ENCODE measurements around the gene ABCA13. TPM values are rescaled to one million over a fixed set of nuclear protein-coding genes. Genes with fewer than 3 reads are reported as not detected.

Gene ABCA13
- total RNA-seq, 1 experiment from 2014 or later, result 2.1 TPM

- Histone ChIP-seq H4K20me1 (ENCODE audit: low read length) (no peaks in the 10 kb centered on the region), H3K27ac (ENCODE audit: low read length) (peak overlapping the region; percentile 94), H3K9ac (ENCODE audit: low read length) (peak overlapping the region; percentile 68), H3K4me2 (ENCODE audit: low read length) (peak overlapping the region; percentile 66), H2AFZ (ENCODE audit: low read length) (peak overlapping the region; percentile 58), H3K4me3 (ENCODE audit: low read length) (no peak overlapping the region), H3K9me3 (ENCODE audit: low read length) (no peaks in the 10 kb centered on the region), H3K27me3 (ENCODE audit: low read length) (no peaks in the 10 kb centered on the region), H3K36me3 (ENCODE audit: low read depth, low read length) (no peaks in the 10 kb centered on the region), H3K9me2 (replicated peaks; ENCODE audit: low read length) (no peaks in the 10 kb centered on the region), H3K79me2 (ENCODE audit: low read length) (no peaks in the 10 kb centered on the region), H3F3A (ENCODE audit: low read length, unreplicated experiment) (peaks cover 5% of the 10 kb centered on the region), H3K4me1 (ENCODE audit: insufficient read depth, low read length) (peaks cover 24% of the 10 kb centered on the region)
- TF ChIP-seq EZH2 (IDR thresholded peaks at IDR 0.05; ENCODE audit: low read length, unreplicated experiment) (no peak), EZH2phosphoT487 (IDR thresholded peaks at IDR 0.05; ENCODE audit: borderline replicate concordance, low read length) (no peak), CTCF (conservative IDR thresholded peaks at IDR 0.05; ENCODE audit: low read depth, low read length) (peak; percentile 88)
- POLR2A ChIA-PET (ENCODE audit: unreplicated experiment), result interaction anchor here (0.6 kb wide), 1 partner anchor 126 kb away, joined by 3 read pairs; no protein-coding TSS in a partner anchor
- ATAC-seq (peak; percentile 93), DNase-seq (peak; percentile 88)
- intact Hi-C loops (cut with micrococcal nuclease), result loop anchor here (1.0 to 10.0 kb wide), 10 partner anchors 25 to 1553 kb away; no protein-coding TSS in a partner anchor
- CTCF ChIA-PET, result interaction anchor here (0.6 to 2.3 kb wide), 9 partner anchors 37 to 576 kb away, joined by 3 to 15 read pairs (median 4); no protein-coding TSS in a partner anchor
- no TSS peak for BruUV-seq (replicated peaks)
Measured at GRCh38 chr7:48299580-48300169, 128.4 kb downstream of the ABCA13 start.

GRCh38 chr7:48300301-48300700 is 129.0 kb downstream of the ABCA13 start:
- no peaks in the 10 kb centered on the region for H4K20me1 ChIP-seq (ENCODE audit: low read length)
- no peaks in the 10 kb centered on the region for H3K9me2 ChIP-seq (replicated peaks; ENCODE audit: low read length)
- intact Hi-C loops (cut with micrococcal nuclease), result no loop called here
- no peaks in the 10 kb centered on the region for H3K9me3 ChIP-seq (ENCODE audit: low read length)
- H3K27ac ChIP-seq (ENCODE audit: low read length), result peak overlapping the region; percentile 33
- POLR2A ChIA-PET (ENCODE audit: unreplicated experiment), result no interaction called here
- DNase-seq (no peak), ATAC-seq (no peak)
- BruUV-seq (replicated peaks), result no TSS peak
- no peak overlapping the region for H3K9ac ChIP-seq (ENCODE audit: low read length)
- H3K4me1 ChIP-seq (ENCODE audit: insufficient read depth, low read length), result peaks cover 24% of the 10 kb centered on the region
- no peak overlapping the region for H3K4me3 ChIP-seq (ENCODE audit: low read length)
- peaks cover 5% of the 10 kb centered on the region for H3F3A ChIP-seq (ENCODE audit: low read length, unreplicated experiment)
- H3K4me2 ChIP-seq (ENCODE audit: low read length), result peak overlapping the region; percentile 40; the same call in 1 of the 2 replicates
- no peaks in the 10 kb centered on the region for H3K79me2 ChIP-seq (ENCODE audit: low read length)
- no peaks in the 10 kb centered on the region for H3K36me3 ChIP-seq (ENCODE audit: low read depth, low read length)
- TF ChIP-seq CTCF (conservative IDR thresholded peaks at IDR 0.05; ENCODE audit: low read depth, low read length), result no peak
- TF ChIP-seq EZH2phosphoT487 (IDR thresholded peaks at IDR 0.05; ENCODE audit: borderline replicate concordance, low read length), result no peak
- no peak for TF ChIP-seq EZH2 (IDR thresholded peaks at IDR 0.05; ENCODE audit: low read length, unreplicated experiment)
- CTCF ChIA-PET, result interaction anchor here (0.5 to 2.3 kb wide), 5 partner anchors 49 to 208 kb away, joined by 3 to 10 read pairs (median 3); no protein-coding TSS in a partner anchor
- no peaks in the 10 kb centered on the region for H3K27me3 ChIP-seq (ENCODE audit: low read length)
- H2AFZ ChIP-seq (ENCODE audit: low read length), result no peak overlapping the region

GRCh38 chr7:48301201-48301600 is 129.9 kb downstream of the ABCA13 start:
- no peak for TF ChIP-seq EZH2phosphoT487 (IDR thresholded peaks at IDR 0.05; ENCODE audit: borderline replicate concordance, low read length)
- TF ChIP-seq EZH2 (IDR thresholded peaks at IDR 0.05; ENCODE audit: low read length, unreplicated experiment), result no peak
- TF ChIP-seq CTCF (conservative IDR thresholded peaks at IDR 0.05; ENCODE audit: low read depth, low read length), result no peak
- Histone ChIP-seq H2AFZ (ENCODE audit: low read length) (no peak overlapping the region), H3K36me3 (ENCODE audit: low read depth, low read length) (no peaks in the 10 kb centered on the region), H3K4me1 (ENCODE audit: insufficient read depth, low read length) (peaks cover 32% of the 10 kb centered on the region), H3F3A (ENCODE audit: low read length, unreplicated experiment) (peaks cover 5% of the 10 kb centered on the region), H3K9ac (ENCODE audit: low read length) (no peak overlapping the region), H4K20me1 (ENCODE audit: low read length) (no peaks in the 10 kb centered on the region), H3K79me2 (ENCODE audit: low read length) (no peaks in the 10 kb centered on the region), H3K9me2 (replicated peaks; ENCODE audit: low read length) (no peaks in the 10 kb centered on the region), H3K4me3 (ENCODE audit: low read length) (no peak overlapping the region), H3K27me3 (ENCODE audit: low read length) (no peaks in the 10 kb centered on the region), H3K9me3 (ENCODE audit: low read length) (no peaks in the 10 kb centered on the region), H3K27ac (ENCODE audit: low read length) (no peak overlapping the region), H3K4me2 (ENCODE audit: low read length) (no peak overlapping the region)
- POLR2A ChIA-PET (ENCODE audit: unreplicated experiment), result no interaction called here
- ATAC-seq (no peak), DNase-seq (no peak)
- no TSS peak for BruUV-seq (replicated peaks)
- CTCF ChIA-PET, result interaction anchor here (0.7 kb wide), 1 partner anchor 148 kb away, joined by 3 read pairs; no protein-coding TSS in a partner anchor
- intact Hi-C loops (cut with micrococcal nuclease), result no loop called here

Data from PC-3 (cell line).